GM18526 (cell line): ENCODE data around the gene EXOC2.

Experiments used
- POLR2A ChIP-seq: IDR thresholded peaks from 3 replicates; pipeline ENCODE4 v1.6.1; 2011; ENCODE audit not compliant: insufficient read length; ENCODE audit errors: extremely low read depth

The EXOC2 gene

GRCh38 chr6:441126-441920 is 251.6 kb downstream of the EXOC2 start:
- no peak for TF ChIP-seq POLR2A

- TF ChIP-seq POLR2A, result no peak
Measured at GRCh38 chr6:439641-440167, 253.2 kb downstream of the EXOC2 start.

- no peak for TF ChIP-seq POLR2A
Measured at GRCh38 chr6:438634-439170, 254.2 kb downstream of the EXOC2 start.

- TF ChIP-seq POLR2A, result no peak
Measured at GRCh38 chr6:437037-437392, 255.9 kb downstream of the EXOC2 start.

- no peak for TF ChIP-seq POLR2A
Measured at GRCh38 chr6:436308-437036, 256.5 kb downstream of the EXOC2 start.

- no peak for TF ChIP-seq POLR2A
Measured at GRCh38 chr6:435441-436307, 257.3 kb downstream of the EXOC2 start.
